Lung (tissue), 12 donors: Measurements from ENCODE around the gene TEX29. TPM values are rescaled to one million over a fixed set of nuclear protein-coding genes. Genes with fewer than 3 reads are reported as not detected.

Experiments
- ATAC-seq: fragments of 200-7000 bp; cut with Tn5 transposase; one replicate; pipeline ENCODE4 v1.9.1; 2020; ENCODE audit warnings: moderate number of reproducible peaks; ENCODE audit not compliant: insufficient read depth, low FRiP score
- DNase-seq, 3 donors: peaks; one replicate each; pipeline ENCODE4 v3.0.0-alpha.2; 2013 to 2017
- H3K27ac ChIP-seq, 2 donors: one replicate each; pipeline ENCODE4 v1.5.1; 2013; ENCODE audit warnings: mild to moderate bottlenecking in 2 of 2, moderate library complexity in 2 of 2, control low read depth in 1 of 2, inconsistent platforms in 1 of 2, low read depth in 1 of 2, low read length in 1 of 2
- H3K27me3 ChIP-seq, 3 donors: one replicate each; pipeline ENCODE4 v1.5.1; 2013; ENCODE audit warnings: low read length in 2 of 3; ENCODE audit not compliant: control insufficient read depth in 3 of 3, insufficient read depth in 3 of 3
- H3K36me3 ChIP-seq, 4 donors: one replicate each; pipeline ENCODE4 v1.5.1; 2013; ENCODE audit warnings: low read length in 4 of 4, mild to moderate bottlenecking in 1 of 4, moderate library complexity in 1 of 4; ENCODE audit not compliant: control insufficient read depth in 4 of 4, insufficient read depth in 4 of 4
- H3K4me1 ChIP-seq, 5 donors: one replicate each; pipeline ENCODE4 v1.5.1; 2013; ENCODE audit warnings: low read length in 5 of 5, mild to moderate bottlenecking in 2 of 5, moderate library complexity in 1 of 5; ENCODE audit not compliant: control insufficient read depth in 5 of 5, insufficient read depth in 5 of 5
- H3K4me3 ChIP-seq: one replicate; pipeline ENCODE4 v1.5.1; 2013; ENCODE audit warnings: mild to moderate bottlenecking, control low read depth, moderate library complexity
- H3K9ac ChIP-seq, 2 donors: one replicate each; pipeline ENCODE4 v1.5.1; 2013; ENCODE audit warnings: low read length in 2 of 2, control low read depth in 1 of 2; ENCODE audit not compliant: insufficient read depth in 1 of 2
- H3K9me3 ChIP-seq, 4 donors: one replicate each; pipeline ENCODE4 v1.5.1; 2013; ENCODE audit warnings: low read length in 3 of 4, mild to moderate bottlenecking in 1 of 4, moderate library complexity in 1 of 4; ENCODE audit not compliant: control insufficient read depth in 4 of 4, insufficient read depth in 3 of 4
- WGBS, 2 donors: extraction: QIAGEN DNeasy Blood & Tissue Kit; methylation state at CpG; one replicate each; pipeline ENCODE4 v1.1.7; 2013; 5-methylcytosine and 5-hydroxymethylcytosine counted together
- polyA plus RNA-seq, 2 donors: library from polyadenylated mRNA; stranded (reverse); fragments of 200-250 nt; gene quantifications; one replicate each; pipeline ENCODE4 v1.2.1, GENCODE V29; 2013
- total RNA-seq, 2 donors: library from RNA; depleted of rRNA in 1 of 2; stranded (reverse); fragments of >200 nt in 1 of 2; gene quantifications; one replicate each; pipeline ENCODE4 v1.2.1, GENCODE V29; 2014 to 2021
- TF ChIP-seq, protein P1 (sequence below): IDR thresholded peaks from 2 replicates; pipeline ENCODE4 v1.5.1; 2012; ENCODE audit warnings: mild to moderate bottlenecking; ENCODE audit errors: control extremely low read depth, extremely low read depth
- donor health status: control.
- donor health status: control.
- donor health status: Bipolar disorder and iron deficiency.
- donor health status: healthy.
- donor health status: DM: yes; HTN: yes; CAD: no.

The TEX29 gene
- total and polyA plus RNA-seq, 4 donors, result 0.19 to 0.79 (median 0.25) TPM; not detected in 1

DNA sequence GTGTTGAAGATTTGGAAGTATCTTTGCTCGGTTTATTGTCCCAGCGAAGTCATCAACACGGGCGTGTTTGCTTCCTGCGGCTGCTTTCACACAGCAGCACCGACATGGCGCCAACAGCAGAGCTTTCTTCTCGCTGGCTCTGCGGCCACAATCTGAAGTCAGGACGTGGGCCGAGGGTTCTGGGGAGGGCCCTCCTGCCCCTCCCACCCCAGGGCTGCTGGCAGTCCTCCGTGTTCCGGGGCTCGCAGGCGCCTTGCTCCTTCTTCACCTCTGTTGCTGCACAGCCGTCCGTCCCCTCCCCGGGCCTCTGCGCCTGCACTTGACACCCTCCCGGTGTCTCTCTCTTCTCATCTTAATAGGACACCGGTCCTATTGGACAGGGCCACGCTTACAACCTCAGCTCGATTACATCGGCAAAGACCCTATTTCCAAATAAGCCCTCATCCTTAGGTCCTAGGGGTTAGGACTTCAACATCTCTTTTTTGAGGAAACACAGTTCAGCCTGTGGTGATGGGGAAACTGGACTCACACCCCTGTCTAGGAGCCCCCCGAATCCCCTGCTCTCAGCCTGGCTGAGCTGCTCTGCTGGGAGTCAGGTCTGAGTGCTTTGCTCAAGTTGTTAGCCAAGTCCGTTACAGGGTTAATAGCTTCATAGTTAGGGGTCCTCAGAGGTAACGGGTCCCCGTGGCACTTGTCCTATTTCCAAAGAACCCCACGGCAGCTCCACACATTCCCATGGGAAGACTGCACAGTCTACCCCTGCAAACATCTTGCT, 2.7 kb upstream of the TEX29 start:
- 87% methylated on average over 29 of the region's 29 CpGs for WGBS, 2 donors
- no peak for ATAC-seq

DNA sequence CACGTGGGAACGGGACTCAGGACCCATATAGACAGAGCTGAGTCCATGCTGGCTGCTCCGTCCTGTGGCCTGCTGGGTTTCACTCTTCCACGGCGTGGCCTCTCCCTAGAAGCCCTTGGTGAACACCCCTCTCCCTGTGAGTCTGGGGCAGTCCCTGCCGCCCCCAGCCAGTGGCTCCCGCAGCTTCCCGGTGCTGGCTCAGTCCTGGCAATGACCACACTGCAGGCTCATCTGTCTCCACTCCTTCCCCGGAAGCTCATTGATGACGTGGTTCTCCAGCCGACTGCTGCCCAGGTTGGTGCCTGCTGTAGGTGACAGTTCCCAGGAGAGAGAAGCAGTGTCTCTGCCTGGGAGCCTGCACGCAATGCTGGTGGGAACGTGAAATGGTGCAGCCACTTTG, 2.1 kb upstream of the TEX29 start:
- DNase-seq (no peak), ATAC-seq (no peak)
- peaks cover 0 to 16% (median 0%) of the 10 kb centered on the region in 5 donors for H3K4me1 ChIP-seq
- no peak overlapping the region for H3K27ac ChIP-seq
- H3K4me3 ChIP-seq, result no peak overlapping the region
- H3K9me3 ChIP-seq, result no peaks in the 10 kb centered on the region
- H3K36me3 ChIP-seq, result peaks cover 0 to 9% (median 0%) of the 10 kb centered on the region in 4 donors
- TF ChIP-seq, protein P1, sequence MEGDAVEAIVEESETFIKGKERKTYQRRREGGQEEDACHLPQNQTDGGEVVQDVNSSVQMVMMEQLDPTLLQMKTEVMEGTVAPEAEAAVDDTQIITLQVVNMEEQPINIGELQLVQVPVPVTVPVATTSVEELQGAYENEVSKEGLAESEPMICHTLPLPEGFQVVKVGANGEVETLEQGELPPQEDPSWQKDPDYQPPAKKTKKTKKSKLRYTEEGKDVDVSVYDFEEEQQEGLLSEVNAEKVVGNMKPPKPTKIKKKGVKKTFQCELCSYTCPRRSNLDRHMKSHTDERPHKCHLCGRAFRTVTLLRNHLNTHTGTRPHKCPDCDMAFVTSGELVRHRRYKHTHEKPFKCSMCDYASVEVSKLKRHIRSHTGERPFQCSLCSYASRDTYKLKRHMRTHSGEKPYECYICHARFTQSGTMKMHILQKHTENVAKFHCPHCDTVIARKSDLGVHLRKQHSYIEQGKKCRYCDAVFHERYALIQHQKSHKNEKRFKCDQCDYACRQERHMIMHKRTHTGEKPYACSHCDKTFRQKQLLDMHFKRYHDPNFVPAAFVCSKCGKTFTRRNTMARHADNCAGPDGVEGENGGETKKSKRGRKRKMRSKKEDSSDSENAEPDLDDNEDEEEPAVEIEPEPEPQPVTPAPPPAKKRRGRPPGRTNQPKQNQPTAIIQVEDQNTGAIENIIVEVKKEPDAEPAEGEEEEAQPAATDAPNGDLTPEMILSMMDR, result no peak
- 65 to 76% methylated on average over 13 of the region's 13 CpGs for WGBS, 2 donors
- H3K27me3 ChIP-seq, result no peaks in the 10 kb centered on the region
- no peak overlapping the region for H3K9ac ChIP-seq

More for the DNA sequence above, 2.7 kb upstream of the TEX29 start:
- Histone ChIP-seq H3K27ac (no peak overlapping the region), H3K9ac (no peak overlapping the region), H3K9me3 (peaks cover 0 to 5% (median 1%) of the 10 kb centered on the region in 4 donors), H3K4me1 (peaks cover 0 to 16% (median 0%) of the 10 kb centered on the region in 5 donors), H3K27me3 (no peaks in the 10 kb centered on the region), H3K36me3 (peaks cover 0 to 11% (median 1%) of the 10 kb centered on the region in 4 donors), H3K4me3 (no peak overlapping the region)
- TF ChIP-seq, protein P1, result no peak
- DNase-seq, result no peak

DNA sequence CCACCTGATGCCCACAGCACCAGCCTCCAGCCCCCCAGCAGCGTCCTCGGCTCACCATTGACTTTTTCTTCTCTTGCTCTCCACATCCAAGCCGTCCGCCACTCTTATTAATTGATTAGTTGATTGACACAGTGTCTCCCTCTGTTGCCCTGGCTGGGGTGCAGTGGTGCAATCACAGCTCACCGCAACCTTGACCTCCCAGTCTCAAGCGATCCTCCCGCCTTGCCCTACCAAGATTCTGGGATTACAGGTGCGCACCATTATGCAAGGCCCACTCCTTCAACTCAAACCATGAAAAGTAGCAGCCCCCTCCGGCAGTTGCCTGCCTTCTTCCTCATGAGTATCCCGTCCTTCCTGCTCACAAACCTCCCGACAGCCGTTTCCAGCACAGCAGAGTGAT, 921 bp upstream of the TEX29 start:
- 91 to 94% methylated on average over 12 of the region's 12 CpGs for WGBS, 2 donors
- Histone ChIP-seq H3K27ac (no peak overlapping the region), H3K9ac (no peak overlapping the region), H3K4me1 (peaks cover 0 to 22% (median 0%) of the 10 kb centered on the region in 5 donors), H3K27me3 (no peaks in the 10 kb centered on the region), H3K36me3 (peaks cover 0 to 9% (median 0%) of the 10 kb centered on the region in 4 donors), H3K9me3 (peaks cover 0 to 2% (median 0%) of the 10 kb centered on the region in 4 donors), H3K4me3 (no peak overlapping the region)
- ATAC-seq, result no peak
- TF ChIP-seq, protein P1, result no peak
- no peak for DNase-seq
